SU-DHL-6 (cell line): ENCODE data around the gene SLC47A2.

Experiments
- H2AFZ ChIP-seq: fragments of 200-600 bp; sonication (generic); 2 replicates; pipeline ENCODE4 v1.6.1; 2014; ENCODE audit warnings: low read depth, mild to moderate bottlenecking, moderate library complexity, mixed read lengths, antibody characterized with exemption, low read length; ENCODE audit not compliant: severe bottlenecking
- H3F3A ChIP-seq: fragments of 200-600 bp; shearing (Covaris generic); 2 replicates; pipeline ENCODE4 v1.6.0; 2016; ENCODE audit warnings: antibody characterized with exemption, mild to moderate bottlenecking; ENCODE audit not compliant: insufficient read depth
- H3K27ac ChIP-seq: fragments of 200-600 bp; sonication (generic); 2 replicates; pipeline ENCODE4 v1.5.1; 2016; ENCODE audit warnings: low read depth, mild to moderate bottlenecking, low read length, moderate library complexity, mixed read lengths
- H3K27me3 ChIP-seq: fragments of 200-600 bp; sonication (generic), shearing (Covaris generic); 2 replicates; pipeline ENCODE4 v1.6.0; 2014; ENCODE audit warnings: mild to moderate bottlenecking, low read length
- H3K36me3 ChIP-seq: fragments of 200-600 bp; sonication (generic); 2 replicates; pipeline ENCODE4 v1.6.1; 2014; ENCODE audit warnings: mild to moderate bottlenecking, low read length, mixed read lengths
- H3K4me2 ChIP-seq: fragments of 300-600, 200-600 bp; shearing (Covaris generic), sonication (generic); 2 replicates; pipeline ENCODE4 v1.6.0; 2014; ENCODE audit warnings: low read length, low read depth, mild to moderate bottlenecking; ENCODE audit not compliant: poor library complexity, severe bottlenecking
- H3K4me3 ChIP-seq: fragments of 200-600 bp; sonication (generic); 2 replicates; pipeline ENCODE4 v1.5.1; 2014; ENCODE audit warnings: antibody characterized with exemption, low read length, mild to moderate bottlenecking, mixed read lengths; ENCODE audit not compliant: insufficient read depth, poor library complexity, severe bottlenecking
- H3K79me2 ChIP-seq: fragments of 200-600 bp; sonication (generic); 2 replicates; pipeline ENCODE4 v1.6.1; 2014; ENCODE audit warnings: mild to moderate bottlenecking, low read length, moderate library complexity; ENCODE audit not compliant: insufficient read depth
- H3K9ac ChIP-seq: fragments of 200-600 bp; sonication (generic); 2 replicates; pipeline ENCODE4 v1.7.0; 2014; ENCODE audit warnings: mild to moderate bottlenecking, low read length
- H3K9me2 ChIP-seq: fragments of 200-600 bp; sonication (generic); replicated peaks from 2 replicates; pipeline ENCODE4 v1.6.1; 2014; ENCODE audit warnings: low read length; ENCODE audit not compliant: insufficient read depth
- H3K9me3 ChIP-seq: fragments of 200-600 bp; sonication (generic); 2 replicates; pipeline ENCODE4 v1.6.1; 2014; ENCODE audit warnings: low read length, mixed read lengths; ENCODE audit not compliant: insufficient read depth
- H4K20me1 ChIP-seq: fragments of 200-600 bp; sonication (generic); 2 replicates; pipeline ENCODE4 v1.6.1; 2014; ENCODE audit warnings: low read depth, mild to moderate bottlenecking, antibody characterized with exemption, low read length, moderate library complexity, mixed read lengths
- CTCF ChIP-seq: fragments of 200-600 bp; sonication (generic); IDR thresholded peaks from one replicate; pipeline ENCODE4 v1.5.1; 2017; ENCODE audit warnings: antibody characterized with exemption, mild to moderate bottlenecking, low read length, moderate library complexity; ENCODE audit not compliant: insufficient read depth, poor library complexity, severe bottlenecking
- EZH2phosphoT487 ChIP-seq: fragments of 200-600 bp; sonication (generic), shearing (Covaris generic); conservative IDR thresholded peaks from 2 replicates; pipeline ENCODE4 v1.6.1; 2018; ENCODE audit warnings: mild to moderate bottlenecking, antibody characterized with exemption, low read length, moderate library complexity, mixed read lengths

SLC47A2 gene

GRCh38 chr17:19733953-19734526 is 17.7 kb upstream of the SLC47A2 start:
- H4K20me1 ChIP-seq: no peaks in the 10 kb centered on the region
- H3K27me3 ChIP-seq: no peaks in the 10 kb centered on the region
- no peaks in the 10 kb centered on the region for H3K9me2 ChIP-seq
- no peaks in the 10 kb centered on the region for H3K79me2 ChIP-seq
- TF ChIP-seq CTCF: no peak
- TF ChIP-seq EZH2phosphoT487: no peak
- no peak overlapping the region for H2AFZ ChIP-seq
- H3F3A ChIP-seq: no peaks in the 10 kb centered on the region
- no peaks in the 10 kb centered on the region for H3K36me3 ChIP-seq
- H3K9ac ChIP-seq: no peak overlapping the region
- no peaks in the 10 kb centered on the region for H3K9me3 ChIP-seq
- no peak overlapping the region for H3K4me2 ChIP-seq
- no peak overlapping the region for H3K4me3 ChIP-seq
- H3K27ac ChIP-seq: no peak overlapping the region

DNA sequence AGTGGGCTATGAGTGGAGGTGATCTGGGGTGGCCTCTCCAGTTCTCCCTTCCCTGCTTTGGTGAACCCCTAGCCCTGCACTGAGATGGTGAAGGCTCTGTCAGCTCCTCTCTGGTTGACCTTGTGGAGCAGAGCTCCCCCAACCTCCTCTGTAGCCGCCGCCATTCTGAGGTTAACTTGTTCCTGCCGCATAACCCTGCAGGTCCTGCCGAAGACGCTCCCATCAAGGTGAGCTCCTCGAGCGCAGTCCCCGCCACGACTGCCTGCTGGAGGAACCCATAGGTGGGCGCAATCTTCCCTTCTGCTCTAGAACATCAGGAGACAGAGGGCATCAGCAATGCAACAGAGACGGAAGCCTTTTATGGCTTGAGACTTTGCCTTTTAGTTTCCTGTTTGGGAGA is 15.2 kb upstream of the SLC47A2 start:
- Histone ChIP-seq H3K36me3 (no peaks in the 10 kb centered on the region), H3K4me2 (no peak overlapping the region), H3K9ac (no peak overlapping the region), H3K9me3 (no peaks in the 10 kb centered on the region), H3K9me2 (no peaks in the 10 kb centered on the region), H2AFZ (no peak overlapping the region), H3K27ac (no peak overlapping the region), H4K20me1 (no peaks in the 10 kb centered on the region), H3K79me2 (no peaks in the 10 kb centered on the region), H3F3A (no peaks in the 10 kb centered on the region), H3K27me3 (no peaks in the 10 kb centered on the region), H3K4me3 (no peak overlapping the region)
- TF ChIP-seq EZH2phosphoT487 (no peak), CTCF (no peak)

GRCh38 chr17:19730843-19731242 is 14.5 kb upstream of the SLC47A2 start:
- no peak overlapping the region for H2AFZ ChIP-seq
- no peak for TF ChIP-seq EZH2phosphoT487
- no peak for TF ChIP-seq CTCF
- H3K79me2 ChIP-seq: no peaks in the 10 kb centered on the region
- H3K36me3 ChIP-seq: no peaks in the 10 kb centered on the region
- H3K4me2 ChIP-seq: no peak overlapping the region
- no peaks in the 10 kb centered on the region for H4K20me1 ChIP-seq
- no peak overlapping the region for H3K27ac ChIP-seq
- H3F3A ChIP-seq: no peaks in the 10 kb centered on the region
- no peaks in the 10 kb centered on the region for H3K9me2 ChIP-seq
- no peak overlapping the region for H3K9ac ChIP-seq
- no peaks in the 10 kb centered on the region for H3K27me3 ChIP-seq
- no peak overlapping the region for H3K4me3 ChIP-seq
- H3K9me3 ChIP-seq: no peaks in the 10 kb centered on the region
